OCI-LY7 (cell line): ENCODE data around the gene CYP39A1. TPM values are rescaled to one million over a fixed set of nuclear protein-coding genes. Genes with fewer than 3 reads are reported as not detected.

Source experiments
- BruUV-seq: library from RNA; stranded (reverse); fragments of 400-500 nt; replicated peaks from 2 replicates; lab custom pipeline; 2021; lab: Mats Ljungman, UMichigan
- CTCF ChIA-PET: fragments of 300-600 bp; sonication (Branson Sonifier 250); formaldehyde crosslinking; loops from one replicate; lab custom pipeline; 2022; ENCODE audit warnings: antibody characterized with exemption; ENCODE audit not compliant: unreplicated experiment; lab: Charles Lee
- POLR2A ChIA-PET: fragments of 300-600 bp; sonication (Branson Sonifier 250); formaldehyde crosslinking; loops from one replicate; lab custom pipeline; 2022; ENCODE audit warnings: antibody characterized with exemption; lab: Charles Lee
- DNase-seq: peaks from one replicate; pipeline ENCODE4 v3.0.0-alpha.2; 2015; ENCODE audit warnings: low spot score
- H2AFZ ChIP-seq: fragments of 200-600 bp; sonication (generic), shearing (Covaris generic); 2 replicates; pipeline ENCODE4 v1.6.1; 2014; ENCODE audit warnings: mild to moderate bottlenecking, antibody characterized with exemption, low read length, moderate library complexity
- H3K27ac ChIP-seq: fragments of 200-600 bp; sonication (generic); 2 replicates; pipeline ENCODE4 v1.5.1; 2014; ENCODE audit warnings: mixed run types, low read depth, mild to moderate bottlenecking, moderate library complexity, low read length, inconsistent platforms; ENCODE audit not compliant: poor library complexity, severe bottlenecking
- H3K36me3 ChIP-seq: fragments of 200-600 bp; sonication (generic); 2 replicates; pipeline ENCODE4 v1.6.1; 2014; ENCODE audit warnings: mild to moderate bottlenecking, antibody characterized with exemption, low read length, moderate library complexity, mixed read lengths; ENCODE audit not compliant: insufficient read depth
- H3K4me1 ChIP-seq: fragments of 200-600 bp; sonication (generic); 2 replicates; pipeline ENCODE4 v1.5.1; 2014; ENCODE audit warnings: mild to moderate bottlenecking, low read length; ENCODE audit not compliant: insufficient read depth, poor library complexity, severe bottlenecking
- H3K4me2 ChIP-seq: fragments of 200-600 bp; sonication (generic); 2 replicates; pipeline ENCODE4 v1.6.1; 2014; ENCODE audit warnings: mild to moderate bottlenecking, low read length
- H3K4me3 ChIP-seq: fragments of 200-600 bp; sonication (generic); 2 replicates; pipeline ENCODE4 v1.5.1; 2014; ENCODE audit warnings: mild to moderate bottlenecking, low read depth, low read length; ENCODE audit not compliant: poor library complexity, severe bottlenecking
- H3K79me2 ChIP-seq: fragments of 200-600 bp; sonication (generic); 2 replicates; pipeline ENCODE4 v1.6.1; 2016; ENCODE audit warnings: low read depth, mild to moderate bottlenecking, low read length, moderate library complexity, mixed read lengths; ENCODE audit not compliant: insufficient read depth
- H3K9me2 ChIP-seq: fragments of 200-600 bp; sonication (generic); 2 replicates; pipeline ENCODE4 v1.6.1; 2016; ENCODE audit warnings: mild to moderate bottlenecking, low read length, mixed read lengths; ENCODE audit not compliant: insufficient read depth
- H3K9me3 ChIP-seq: fragments of 200-600 bp; sonication (generic); 2 replicates; pipeline ENCODE4 v1.6.1; 2014; ENCODE audit warnings: mild to moderate bottlenecking, mixed run types, low read length, mixed read lengths
- H4K20me1 ChIP-seq: fragments of 200-600 bp; sonication (generic); 2 replicates; pipeline ENCODE4 v1.6.1; 2014; ENCODE audit warnings: mild to moderate bottlenecking, antibody characterized with exemption, low read length, moderate library complexity, mixed read lengths; ENCODE audit not compliant: insufficient read depth
- CTCF ChIP-seq: fragments of 200-600 bp; sonication (generic); conservative IDR thresholded peaks from 2 replicates; pipeline ENCODE4 v1.5.1; 2014; ENCODE audit warnings: mild to moderate bottlenecking, antibody characterized with exemption, low read length, moderate library complexity, mixed read lengths
- EZH2phosphoT487 ChIP-seq: fragments of 200-600 bp; sonication (generic); IDR thresholded peaks from 2 replicates; pipeline ENCODE4 v1.6.1; 2018; ENCODE audit warnings: low read depth, borderline replicate concordance, mild to moderate bottlenecking, mixed run types, antibody characterized with exemption, low read length, moderate library complexity, mixed read lengths
- intact Hi-C: fragments of 100-400 bp; cut with micrococcal nuclease; formaldehyde crosslinking; loops from one replicate; pipeline ENCODE4 v1.10.0; 2022; ENCODE audit not compliant: unreplicated experiment
- total RNA-seq, 2 experiments: library from RNA; depleted of rRNA in 1 of 2; stranded (reverse); fragments of >200 nt in 1 of 2; shearing (Covaris generic) in 1 of 2; gene quantifications; 2 replicates each; pipeline ENCODE4 v1.2.3, GENCODE V29; 2014 to 2022

CYP39A1 gene
- total RNA-seq, 2 experiments from 2014 or later, result 13.4 to 24.5 TPM

DNA sequence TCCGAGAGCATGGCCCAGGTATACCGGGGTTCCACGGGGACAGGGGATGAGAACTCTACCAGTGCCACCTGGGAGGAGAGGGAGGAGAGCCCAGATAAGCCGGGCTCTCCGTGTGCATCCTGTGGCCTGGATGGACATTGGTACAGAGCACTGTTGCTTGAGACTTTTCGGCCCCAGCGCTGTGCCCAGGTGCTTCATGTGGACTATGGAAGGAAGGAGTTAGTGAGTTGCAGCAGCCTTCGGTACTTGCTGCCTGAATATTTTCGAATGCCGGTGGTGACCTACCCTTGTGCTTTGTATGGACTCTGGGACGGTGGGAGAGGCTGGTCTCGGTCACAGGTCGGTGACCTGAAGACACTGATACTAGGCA is 36.3 kb upstream of the CYP39A1 start:
- TF ChIP-seq CTCF (no peak), EZH2phosphoT487 (no peak)
- ChIA-PET CTCF (interaction anchor here (0.5 kb wide), 1 partner anchor 12 kb away, joined by 3 read pairs; no protein-coding TSS in a partner anchor), POLR2A (interaction anchor here (1.0 kb wide), 1 partner anchor 24 kb away, joined by 3 read pairs; no protein-coding TSS in a partner anchor)
- H3K4me2 ChIP-seq, result no peak overlapping the region
- no peaks in the 10 kb centered on the region for H3K9me3 ChIP-seq
- H4K20me1 ChIP-seq, result no peaks in the 10 kb centered on the region
- H3K79me2 ChIP-seq, result no peaks in the 10 kb centered on the region
- no peaks in the 10 kb centered on the region for H3K36me3 ChIP-seq
- DNase-seq, result no peak
- no peak overlapping the region for H3K27ac ChIP-seq
- no peaks in the 10 kb centered on the region for H3K9me2 ChIP-seq
- H3K4me1 ChIP-seq, result no peaks in the 10 kb centered on the region
- H2AFZ ChIP-seq, result no peak overlapping the region
- intact Hi-C loops, result no loop called here
- H3K4me3 ChIP-seq, result no peak overlapping the region
- no TSS peak for BruUV-seq

GRCh38 chr6:46688117-46688965 is 35.7 kb upstream of the CYP39A1 start:
- no peak overlapping the region for H3K4me2 ChIP-seq
- DNase-seq, result no peak
- H3K9me3 ChIP-seq, result no peaks in the 10 kb centered on the region
- TF ChIP-seq EZH2phosphoT487, result no peak
- no peak for TF ChIP-seq CTCF
- H3K9me2 ChIP-seq, result no peaks in the 10 kb centered on the region
- no TSS peak for BruUV-seq
- no peaks in the 10 kb centered on the region for H3K4me1 ChIP-seq
- peaks cover 3% of the 10 kb centered on the region; the same call in 1 of the 2 replicates for H3K36me3 ChIP-seq
- no peaks in the 10 kb centered on the region for H4K20me1 ChIP-seq
- no peak overlapping the region for H3K27ac ChIP-seq
- ChIA-PET CTCF (interaction anchor here (0.5 kb wide), 1 partner anchor 12 kb away, joined by 3 read pairs; no protein-coding TSS in a partner anchor), POLR2A (no interaction called here)
- H3K4me3 ChIP-seq, result no peak overlapping the region
- no peaks in the 10 kb centered on the region for H3K79me2 ChIP-seq
- no peak overlapping the region for H2AFZ ChIP-seq
- intact Hi-C loops, result no loop called here

DNA sequence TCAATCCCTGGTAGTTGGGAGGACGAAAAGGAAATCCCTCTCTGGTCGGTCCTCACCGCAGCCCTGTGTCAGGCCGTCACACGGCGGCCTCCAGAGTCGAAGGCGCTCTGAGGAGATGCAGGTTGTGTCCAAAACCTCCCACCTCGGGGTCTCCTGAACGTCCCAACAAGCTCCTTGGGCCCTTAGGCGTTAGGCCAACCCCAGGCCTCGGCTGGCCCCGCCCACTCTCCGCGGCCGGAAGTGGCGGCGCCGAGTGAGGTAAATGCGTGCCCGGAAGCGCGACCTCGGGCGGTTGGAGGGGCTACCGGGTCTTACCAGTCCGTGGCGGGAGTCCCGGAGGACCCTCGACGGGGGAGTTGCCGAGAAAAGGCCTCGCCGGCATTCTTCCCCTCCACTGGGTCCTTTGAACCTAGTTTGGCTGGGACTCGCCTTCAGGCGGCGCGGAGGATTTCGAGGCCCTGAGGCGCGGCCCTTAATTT is 35.0 kb upstream of the CYP39A1 start, which contains the start of gene TDRD6:
TDRD6 (plus strand) TSS at position 267 of the 479 bp plus-strand sequence. CDS start 244 bp downstream, outside the sequence.
- Histone ChIP-seq H4K20me1 (no peaks in the 10 kb centered on the region), H3K4me1 (no peaks in the 10 kb centered on the region), H3K36me3 (peaks cover 9% of the 10 kb centered on the region; the same call in 1 of the 2 replicates), H3K79me2 (no peaks in the 10 kb centered on the region), H3K4me2 (no peak within 1 kb of the TSS), H3K27ac (no peak within 1 kb of the TSS), H2AFZ (no peak within 1 kb of the TSS), H3K9me2 (no peaks in the 10 kb centered on the region), H3K9me3 (no peaks in the 10 kb centered on the region), H3K4me3 (no peak within 1 kb of the TSS)
- intact Hi-C loops, result no loop called here
- no peak for TF ChIP-seq EZH2phosphoT487
- DNase-seq, result no peak
- BruUV-seq, result no TSS peak
- POLR2A ChIA-PET, result no interaction called here
- CTCF ChIA-PET, result no interaction called here
